Measurements from ENCODE around the gene TSEN54.

- TF ChIP-seq CTCF (IDR thresholded peaks at IDR 0.05; ENCODE audit: borderline replicate concordance, extremely low read depth, low read length, poor library complexity, severe bottlenecking): no peak
- no peak for TF ChIP-seq EZH2 (IDR thresholded peaks at IDR 0.05; ENCODE audit: borderline replicate concordance, low read depth, low read length, severe bottlenecking)
Measured at GRCh38 chr17:75471207-75471606, 45.1 kb upstream of the TSEN54 start.
